CD14-positive monocyte (primary cell): Measurements from ENCODE around the gene MORN4. TPM values are rescaled to one million over a fixed set of nuclear protein-coding genes. Genes with fewer than 3 reads are reported as not detected.

Experiments
- DNase-seq, 3 donors: peaks; one replicate each; pipeline ENCODE4 v3.0.0-alpha.2; 2011 to 2022
- H2AFZ ChIP-seq: 2 replicates; pipeline ENCODE4 v1.6.0; 2012; ENCODE audit warnings: mild to moderate bottlenecking, low read depth, low read length, inconsistent platforms; ENCODE audit not compliant: insufficient read depth, poor library complexity, severe bottlenecking
- H3K27ac ChIP-seq, 2 donors: 1 replicate in 1 of 2; 2 replicates in 1 of 2; pipeline ENCODE4 v1.5.1; 2012 to 2013; ENCODE audit warnings: low read length in 2 of 2, control low read depth in 1 of 2, inconsistent platforms in 1 of 2, low read depth in 1 of 2, mild to moderate bottlenecking in 1 of 2
- H3K27me3 ChIP-seq, 2 donors: one replicate each; pipeline versions ENCODE4 v1.6.0 to v1.6.1; 2011 to 2013; ENCODE audit warnings: low read length in 2 of 2; ENCODE audit not compliant: control insufficient read depth in 2 of 2, insufficient read depth in 2 of 2
- H3K36me3 ChIP-seq, 2 donors: replicated peaks in 1 of 2; 1 replicate in 1 of 2; 2 replicates in 1 of 2; pipeline versions ENCODE4 v1.5.1 to v1.6.1; 2012 to 2013; ENCODE audit warnings: low read length in 2 of 2, control low read depth in 1 of 2, inconsistent platforms in 1 of 2, mild to moderate bottlenecking in 1 of 2; ENCODE audit not compliant: insufficient read depth in 2 of 2, control insufficient read depth in 1 of 2
- H3K4me1 ChIP-seq, 2 donors: 1 replicate in 1 of 2; 2 replicates in 1 of 2; pipeline versions ENCODE4 v1.5.1 to v1.6.1; 2012 to 2013; ENCODE audit warnings: low read length in 2 of 2, control low read depth in 1 of 2, inconsistent platforms in 1 of 2, mild to moderate bottlenecking in 1 of 2, moderate library complexity in 1 of 2; ENCODE audit not compliant: insufficient read depth in 2 of 2, control insufficient read depth in 1 of 2
- H3K4me2 ChIP-seq: replicated peaks from 2 replicates; pipeline ENCODE3; 2012; ENCODE audit warnings: low read length, moderate library complexity, mild to moderate bottlenecking; ENCODE audit not compliant: poor library complexity, severe bottlenecking; ENCODE audit errors: extremely low read depth
- H3K4me3 ChIP-seq, 3 experiments: fragments of 200-600 bp in 1 of 3; sonication (generic) in 1 of 3; replicated peaks in 1 of 3; 1 replicate in 2 of 3; 2 replicates in 1 of 3; pipeline ENCODE4 v1.5.1; 2011 to 2013; ENCODE audit warnings: low read length in 3 of 3, mild to moderate bottlenecking in 3 of 3, control low read depth in 2 of 3, low read depth in 2 of 3, inconsistent platforms in 1 of 3, moderate library complexity in 1 of 3
- H3K79me2 ChIP-seq: 2 replicates; pipeline ENCODE4 v1.6.0; 2012; ENCODE audit warnings: mild to moderate bottlenecking, control low read depth, inconsistent platforms, low read length, moderate library complexity; ENCODE audit not compliant: insufficient read depth
- H3K9ac ChIP-seq: 2 replicates; pipeline ENCODE4 v1.6.0; 2017; ENCODE audit warnings: low read length, mild to moderate bottlenecking; ENCODE audit not compliant: insufficient read depth, poor library complexity, severe bottlenecking
- H3K9me3 ChIP-seq, 2 donors: replicated peaks in 1 of 2; 1 replicate in 1 of 2; 2 replicates in 1 of 2; pipeline versions ENCODE4 v1.5.1 to v1.6.1; 2012 to 2013; ENCODE audit warnings: low read length in 2 of 2, control low read depth in 1 of 2; ENCODE audit not compliant: control insufficient read depth in 1 of 2, insufficient read depth in 1 of 2
- H4K20me1 ChIP-seq: 2 replicates; pipeline ENCODE4 v1.6.0; 2012; ENCODE audit warnings: mild to moderate bottlenecking, low read length, control low read depth, moderate library complexity; ENCODE audit not compliant: insufficient read depth
- H3K27ac Mint-ChIP-seq, 7 donors: one replicate each; pipeline ENCODE4 v1.8.0; 2020; ENCODE audit warnings: mild to moderate bottlenecking in 7 of 7, mixed read lengths in 7 of 7, moderate library complexity in 6 of 7, inconsistent platforms in 2 of 7
- H3K27me3 Mint-ChIP-seq, 3 donors: one replicate each; pipeline ENCODE4 v1.8.0; 2021 to 2022; ENCODE audit warnings: low read depth in 3 of 3, mild to moderate bottlenecking in 3 of 3, mixed read lengths in 3 of 3, moderate library complexity in 3 of 3, inconsistent platforms in 1 of 3
- H3K36me3 Mint-ChIP-seq, 2 donors: one replicate each; pipeline ENCODE4 v1.8.0; 2020; ENCODE audit warnings: mixed read lengths in 2 of 2, inconsistent platforms in 1 of 2, mild to moderate bottlenecking in 1 of 2
- H3K4me1 Mint-ChIP-seq: one replicate; pipeline ENCODE4 v1.8.0; 2020; ENCODE audit warnings: mild to moderate bottlenecking, mixed read lengths
- H3K4me3 Mint-ChIP-seq, 2 donors: one replicate each; pipeline ENCODE4 v1.8.0; 2020; ENCODE audit warnings: mild to moderate bottlenecking in 2 of 2, mixed read lengths in 2 of 2, moderate library complexity in 1 of 2
- H3K9me3 Mint-ChIP-seq, 7 donors: one replicate each; pipeline ENCODE4 v1.8.0; 2020 to 2022; ENCODE audit warnings: mixed read lengths in 7 of 7, mild to moderate bottlenecking in 6 of 7, moderate library complexity in 6 of 7, inconsistent platforms in 2 of 7
- WGBS: methylation state at CpG from one replicate; pipeline ENCODE4 v1.1.5; 2013; ENCODE audit warnings: missing lambda C conversion rate; ENCODE audit not compliant: insufficient coverage; 5-methylcytosine and 5-hydroxymethylcytosine counted together
- intact Hi-C, 2 donors: fragments of 100-400 bp; cut with micrococcal nuclease; formaldehyde crosslinking; loops; one replicate each; pipeline versions ENCODE4 v1.15.0 to v1.15.1; 2023
- polyA plus RNA-seq, 3 donors: library from polyadenylated mRNA; depleted of rRNA in 1 of 3; unstranded in 2 of 3; stranded (reverse) in 1 of 3; fragments of 300-500 nt in 2 of 3; fragments of >200 nt in 1 of 3; fragmentation: Illumina TruSeq in 2 of 3; gene quantifications; 1 replicate in 2 of 3; 2 replicates in 1 of 3; pipeline ENCODE4 v1.2.3, GENCODE V29; 2012 to 2021
- TF ChIP-seq, protein P1 (sequence below): fragments of 200-600 bp; IDR thresholded peaks from one replicate; pipeline ENCODE4 v1.8.0; 2022; ENCODE audit warnings: antibody characterized with exemption, mild to moderate bottlenecking

MORN4 gene
- polyA plus RNA-seq, 3 donors, result not detected

DNA sequence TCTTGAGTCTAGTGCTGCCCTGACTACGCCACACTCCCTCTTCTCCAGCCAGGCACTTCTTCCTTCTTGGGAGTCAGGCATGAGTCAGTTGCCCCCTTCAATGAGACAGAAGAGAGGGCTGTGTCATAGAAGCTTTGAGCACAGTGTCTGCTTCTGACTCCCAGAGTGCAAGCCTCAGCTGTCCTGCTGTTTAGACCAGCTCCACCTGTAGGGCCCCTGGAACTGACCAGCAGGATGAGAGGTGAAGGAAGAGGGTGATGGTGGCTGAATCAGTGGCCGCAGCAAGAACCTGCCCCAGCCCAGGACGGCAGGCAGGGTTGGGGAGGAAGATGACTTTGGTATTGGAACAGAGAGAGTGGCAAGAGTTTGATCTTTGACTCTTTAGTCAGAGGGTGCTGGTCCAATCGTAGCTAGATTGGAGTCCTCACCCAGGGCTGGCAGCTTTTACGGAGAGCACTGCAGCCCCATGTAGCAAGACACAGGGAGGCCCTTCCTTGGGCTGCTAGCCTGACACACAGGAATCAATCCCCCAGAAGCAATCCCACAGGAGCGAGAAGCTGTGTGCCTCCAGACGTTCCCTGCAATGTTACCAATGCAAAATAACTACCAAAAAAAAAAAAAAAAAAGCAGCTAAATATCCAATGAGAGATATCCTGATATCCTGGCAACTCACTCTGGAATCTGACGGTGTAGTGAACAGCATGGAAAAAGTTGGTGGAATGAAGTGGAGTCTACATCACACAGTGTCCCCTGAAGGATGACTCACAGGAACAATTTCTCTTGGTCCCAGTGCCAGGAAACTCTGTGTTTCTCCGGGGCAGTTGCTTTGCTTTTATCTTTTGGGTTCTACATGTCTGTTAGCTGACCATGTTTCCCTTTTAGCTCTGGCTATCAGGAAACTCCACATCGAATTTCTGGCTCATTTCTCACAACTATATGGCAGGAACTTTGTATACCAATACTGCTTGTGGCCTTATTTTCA lies 36.9 kb downstream of the MORN4 start:
- H3K36me3 ChIP-seq, result no peaks in the 10 kb centered on the region
- 78% methylated on average over 7 of the region's 10 CpGs for WGBS
- no peak overlapping the region for H3K4me3 ChIP-seq
- Mint-ChIP-seq H3K9me3 (no peaks in the 10 kb centered on the region), H3K4me3 (no peak overlapping the region), H3K27ac (no peak overlapping the region), H3K27me3 (peaks cover 0 to 4% (median 2%) of the 10 kb centered on the region in 3 donors), H3K4me1 (no peaks in the 10 kb centered on the region), H3K36me3 (no peaks in the 10 kb centered on the region)
- no peaks in the 10 kb centered on the region for H3K9me3 ChIP-seq
- H3K9ac ChIP-seq, result no peak overlapping the region
- H3K4me1 ChIP-seq, result no peaks in the 10 kb centered on the region
- no peak overlapping the region for H3K4me2 ChIP-seq
- H4K20me1 ChIP-seq, result no peaks in the 10 kb centered on the region
- peak overlapping the region; percentile 11 for H2AFZ ChIP-seq
- intact Hi-C loops, result no loop called here
- no peaks in the 10 kb centered on the region for H3K79me2 ChIP-seq
- DNase-seq, result no peak
- no peaks in the 10 kb centered on the region for H3K27me3 ChIP-seq
- H3K27ac ChIP-seq, result no peak overlapping the region
- TF ChIP-seq, protein P1, sequence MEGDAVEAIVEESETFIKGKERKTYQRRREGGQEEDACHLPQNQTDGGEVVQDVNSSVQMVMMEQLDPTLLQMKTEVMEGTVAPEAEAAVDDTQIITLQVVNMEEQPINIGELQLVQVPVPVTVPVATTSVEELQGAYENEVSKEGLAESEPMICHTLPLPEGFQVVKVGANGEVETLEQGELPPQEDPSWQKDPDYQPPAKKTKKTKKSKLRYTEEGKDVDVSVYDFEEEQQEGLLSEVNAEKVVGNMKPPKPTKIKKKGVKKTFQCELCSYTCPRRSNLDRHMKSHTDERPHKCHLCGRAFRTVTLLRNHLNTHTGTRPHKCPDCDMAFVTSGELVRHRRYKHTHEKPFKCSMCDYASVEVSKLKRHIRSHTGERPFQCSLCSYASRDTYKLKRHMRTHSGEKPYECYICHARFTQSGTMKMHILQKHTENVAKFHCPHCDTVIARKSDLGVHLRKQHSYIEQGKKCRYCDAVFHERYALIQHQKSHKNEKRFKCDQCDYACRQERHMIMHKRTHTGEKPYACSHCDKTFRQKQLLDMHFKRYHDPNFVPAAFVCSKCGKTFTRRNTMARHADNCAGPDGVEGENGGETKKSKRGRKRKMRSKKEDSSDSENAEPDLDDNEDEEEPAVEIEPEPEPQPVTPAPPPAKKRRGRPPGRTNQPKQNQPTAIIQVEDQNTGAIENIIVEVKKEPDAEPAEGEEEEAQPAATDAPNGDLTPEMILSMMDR, result no peak

DNA sequence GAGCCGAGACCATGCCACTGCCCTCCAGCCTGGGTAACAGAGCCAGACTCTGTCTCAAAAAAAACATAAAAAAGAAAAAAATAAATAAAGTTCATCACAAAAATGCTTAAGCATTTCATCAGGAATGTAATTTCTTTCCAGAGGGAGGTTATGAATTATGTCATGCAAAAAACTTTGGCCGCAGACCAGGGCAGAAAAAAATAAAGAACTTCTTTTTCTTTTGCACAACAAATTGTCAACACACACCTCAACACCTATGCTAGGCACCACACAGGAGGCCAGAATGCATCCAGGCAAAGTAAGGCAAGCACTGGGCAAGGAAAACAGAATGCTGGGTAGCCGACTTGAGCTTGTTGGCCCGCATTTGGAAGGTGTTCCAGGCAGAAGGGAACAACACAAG lies 39.9 kb downstream of the MORN4 start:
- H3K36me3 ChIP-seq, result no peaks in the 10 kb centered on the region
- H2AFZ ChIP-seq, result no peak overlapping the region
- no peaks in the 10 kb centered on the region for H3K79me2 ChIP-seq
- no peaks in the 10 kb centered on the region for H4K20me1 ChIP-seq
- H3K27ac ChIP-seq, result no peak overlapping the region
- WGBS, result 100% methylated on average over 2 of the region's 4 CpGs
- Mint-ChIP-seq H3K4me1 (no peaks in the 10 kb centered on the region), H3K9me3 (no peaks in the 10 kb centered on the region), H3K4me3 (no peak overlapping the region), H3K27me3 (peaks cover 0 to 4% (median 2%) of the 10 kb centered on the region in 3 donors), H3K36me3 (no peaks in the 10 kb centered on the region), H3K27ac (no peak overlapping the region)
- no peak for DNase-seq
- H3K4me2 ChIP-seq, result no peak overlapping the region
- no peak overlapping the region for H3K4me3 ChIP-seq
- no peaks in the 10 kb centered on the region for H3K27me3 ChIP-seq
- H3K4me1 ChIP-seq, result no peaks in the 10 kb centered on the region
- intact Hi-C loops, result no loop called here
- no peak overlapping the region for H3K9ac ChIP-seq
- TF ChIP-seq, protein P1, result no peak
- no peaks in the 10 kb centered on the region for H3K9me3 ChIP-seq
